ENCODE data around the gene AUTS2.
A peak's percentile ranks its signal among the peaks of the same experiment; 100 is the strongest.
"Not testable (repeated sequence)": the region's sequence is repeated elsewhere in the genome, so short reads cannot be mapped to it uniquely, and the experiment has no call there.

AUTS2 gene

DNA sequence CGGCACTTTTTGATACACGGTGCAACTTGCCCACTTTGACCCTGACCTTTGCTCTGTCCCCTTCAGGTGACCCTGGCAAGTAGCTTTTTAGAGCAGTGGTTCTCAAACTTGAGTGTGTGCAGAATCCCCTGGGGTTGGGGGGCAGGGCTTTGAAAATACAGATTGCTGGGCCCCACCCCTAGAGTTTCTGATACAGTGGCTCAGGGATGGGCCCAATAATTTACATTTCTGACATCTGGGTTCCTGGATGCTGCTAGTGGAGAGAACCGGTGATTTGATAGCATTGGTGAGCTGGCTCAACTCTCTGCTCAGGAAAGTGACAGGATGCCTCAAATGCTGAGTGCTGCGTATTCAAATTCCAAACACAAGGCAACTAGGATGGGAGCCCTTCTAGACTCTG lies 995.9 kb downstream of the AUTS2 start:
- DNase-seq (ENCODE audit: low read depth, low spot score), result no peak

- not testable (repeated sequence) for DNase-seq (ENCODE audit: low read depth, low spot score)
Measured at GRCh38 chr7:70594885-70595284, 996.6 kb downstream of the AUTS2 start.

DNA sequence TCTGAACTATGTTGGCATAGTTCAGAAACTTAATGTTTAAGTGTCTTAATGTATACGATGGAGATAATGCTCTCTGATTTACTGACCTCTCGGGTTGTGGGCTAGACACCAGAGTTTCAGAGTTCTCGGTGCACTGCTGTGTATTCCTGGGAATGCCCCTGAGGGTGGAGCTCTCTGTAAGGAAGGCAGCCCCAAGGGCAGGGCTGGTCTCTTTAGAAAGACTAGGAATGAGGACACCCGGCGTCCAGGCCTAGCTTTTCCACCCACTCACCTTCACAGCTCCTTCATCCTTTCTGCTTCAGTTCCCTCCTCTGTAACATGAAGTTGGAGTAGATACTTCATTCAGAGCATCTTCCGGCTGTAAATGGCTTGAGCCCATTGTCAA lies 997.1 kb downstream of the AUTS2 start:
- no peak for DNase-seq (ENCODE audit: low read depth, low spot score)

- no peak for DNase-seq (ENCODE audit: low read depth, low spot score)
Measured at GRCh38 chr7:70595755-70596597, 997.7 kb downstream of the AUTS2 start.

- DNase-seq (ENCODE audit: low read depth, low spot score), result no peak
Measured at GRCh38 chr7:70596598-70596913, 998.3 kb downstream of the AUTS2 start.

DNA sequence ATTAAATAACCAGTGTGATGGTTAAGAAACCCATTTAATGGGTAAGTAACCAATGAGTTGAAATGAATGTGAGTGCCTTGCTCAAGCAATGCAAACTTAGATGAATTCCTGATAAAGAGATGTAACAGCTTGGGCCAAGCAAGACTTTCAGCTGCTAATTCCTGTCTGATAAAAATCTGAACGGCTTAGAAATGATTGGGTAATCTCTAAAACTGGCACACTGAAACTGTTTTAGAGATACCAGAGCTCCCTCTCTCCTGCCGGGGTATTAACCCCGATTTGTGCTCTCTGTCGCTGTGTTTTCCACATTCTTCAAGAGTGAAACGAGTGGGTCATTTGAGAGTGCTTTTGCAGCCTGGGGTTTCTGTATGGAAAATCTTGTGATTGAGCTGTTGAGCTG lies 998.8 kb downstream of the AUTS2 start:
- no peak for DNase-seq (ENCODE audit: low read depth, low spot score)

DNA sequence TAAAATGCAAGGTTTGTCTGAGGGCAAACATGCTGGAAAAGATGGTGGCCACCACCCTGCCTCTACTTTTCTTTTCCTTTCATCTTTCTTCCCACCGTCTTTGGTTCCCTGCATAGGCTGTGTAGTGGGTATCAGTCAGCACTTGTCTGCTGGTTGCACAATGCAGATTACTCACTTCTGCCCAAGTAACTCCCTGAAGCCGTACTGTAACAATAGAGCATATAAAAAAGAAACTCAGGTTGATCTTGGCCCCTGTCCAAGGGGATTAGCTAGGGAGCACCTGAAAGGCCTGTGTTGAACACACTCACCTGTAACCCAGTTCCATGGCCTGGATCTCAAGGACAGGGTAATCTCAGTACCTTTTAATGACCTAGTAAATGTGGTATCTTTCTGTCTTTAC lies 1000.7 kb downstream of the AUTS2 start:
- no peak for DNase-seq (ENCODE audit: low read depth, low spot score)

DNA sequence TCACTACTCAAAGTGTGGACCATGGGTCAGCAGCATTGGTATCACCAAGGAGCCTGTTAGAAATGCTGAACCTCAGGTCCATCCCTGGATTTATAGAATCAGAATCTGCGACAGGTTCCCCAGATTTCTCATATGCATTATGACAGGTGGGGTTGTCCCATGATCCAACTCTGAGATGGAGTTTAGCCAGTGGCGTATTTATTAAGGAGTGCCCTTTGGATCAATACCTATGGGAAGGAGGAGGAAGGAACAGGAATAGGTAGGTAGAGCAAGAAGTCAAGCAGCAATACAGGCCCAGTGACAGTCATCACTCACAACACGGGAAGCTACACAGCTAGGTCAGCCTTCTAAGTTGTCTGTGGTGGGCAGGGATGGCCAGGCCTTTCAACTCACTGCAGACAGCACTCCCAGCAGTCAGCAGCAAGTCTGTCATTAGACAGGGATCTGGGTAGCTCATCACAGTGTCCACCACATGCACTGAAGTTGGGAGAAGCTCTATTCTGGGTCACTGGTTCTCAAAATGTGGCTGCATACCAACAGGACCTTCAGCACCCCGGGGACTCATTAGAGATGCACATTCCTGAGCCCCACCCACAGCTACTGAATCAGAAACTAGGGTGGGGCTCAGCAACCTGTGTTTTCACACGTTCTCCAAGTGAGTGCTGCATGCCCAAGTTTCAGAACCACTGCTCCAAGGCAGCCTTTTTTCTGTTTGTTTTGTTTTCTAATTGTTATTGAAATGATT lies 1001.3 kb downstream of the AUTS2 start:
- no peak for DNase-seq (ENCODE audit: low read depth, low spot score)

DNA sequence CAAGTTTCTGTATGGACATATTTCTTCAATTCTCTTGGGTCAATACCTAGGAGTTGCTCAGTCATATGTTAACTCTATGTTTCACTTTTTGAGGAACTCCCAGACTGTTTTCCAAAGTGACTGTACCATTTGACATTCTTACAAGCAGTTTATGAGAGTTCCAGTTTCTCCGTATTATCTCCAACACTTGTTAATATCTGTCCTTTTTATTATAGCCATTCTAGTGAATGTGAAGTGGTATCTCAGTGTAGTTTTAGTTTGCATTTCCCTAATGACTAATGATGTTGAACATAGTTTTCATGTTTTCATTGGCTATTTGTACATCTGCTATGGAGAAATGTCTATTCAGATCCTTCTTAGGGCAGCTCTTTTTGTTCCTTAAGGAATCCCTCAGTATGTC lies 1002.7 kb downstream of the AUTS2 start:
- DNase-seq (ENCODE audit: low read depth, low spot score), result no peak

DNA sequence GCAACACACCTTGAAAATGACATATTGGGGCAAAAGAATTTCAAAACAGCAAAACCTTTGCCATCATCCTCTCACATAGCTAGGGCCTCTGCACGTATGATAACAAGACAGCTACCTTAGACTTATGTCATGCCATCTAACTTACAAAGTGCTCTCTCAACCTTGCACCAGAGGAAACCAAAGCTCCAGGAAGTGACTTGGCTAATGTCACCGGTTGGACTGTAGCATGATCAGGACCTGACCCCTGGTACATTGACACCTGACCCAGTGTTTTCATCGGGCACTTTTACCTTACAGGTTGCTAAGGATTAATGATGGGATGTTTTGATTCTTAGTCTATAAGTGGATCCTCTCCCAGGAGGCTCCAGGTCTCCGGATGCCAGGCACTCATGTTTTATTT lies 1003.8 kb downstream of the AUTS2 start:
- DNase-seq (ENCODE audit: low read depth, low spot score), result no peak

GRCh38 chr7:70607281-70607680 lies 1009.0 kb downstream of the AUTS2 start:
- DNase-seq (ENCODE audit: low read depth, low spot score), result no peak

- no peak for DNase-seq (ENCODE audit: low read depth, low spot score)
Measured at GRCh38 chr7:70607759-70608158, 1009.5 kb downstream of the AUTS2 start.

DNA sequence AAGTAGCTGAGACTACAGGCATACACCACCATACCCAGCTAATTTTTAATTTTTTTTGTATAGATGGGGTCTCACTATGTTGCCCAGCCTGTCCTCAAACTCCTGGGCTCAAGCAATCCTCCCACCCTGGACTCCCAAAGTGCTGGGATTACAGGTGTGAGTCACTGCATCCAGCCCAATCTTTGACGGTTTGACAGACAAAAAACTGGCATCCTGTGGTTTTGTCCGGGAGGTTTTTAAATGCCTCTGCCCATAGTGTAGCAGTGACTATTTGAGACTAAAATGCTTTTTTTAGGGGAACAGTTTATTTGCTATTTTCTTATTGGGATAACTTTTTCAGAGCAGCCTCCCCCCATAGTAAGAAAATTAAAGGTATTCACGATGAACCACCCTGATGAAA lies 1010.0 kb downstream of the AUTS2 start:
- no peak for DNase-seq (ENCODE audit: low read depth, low spot score)

- no peak for DNase-seq (ENCODE audit: low read depth, low spot score)
Measured at GRCh38 chr7:70612811-70613210, 1014.5 kb downstream of the AUTS2 start.

DNA sequence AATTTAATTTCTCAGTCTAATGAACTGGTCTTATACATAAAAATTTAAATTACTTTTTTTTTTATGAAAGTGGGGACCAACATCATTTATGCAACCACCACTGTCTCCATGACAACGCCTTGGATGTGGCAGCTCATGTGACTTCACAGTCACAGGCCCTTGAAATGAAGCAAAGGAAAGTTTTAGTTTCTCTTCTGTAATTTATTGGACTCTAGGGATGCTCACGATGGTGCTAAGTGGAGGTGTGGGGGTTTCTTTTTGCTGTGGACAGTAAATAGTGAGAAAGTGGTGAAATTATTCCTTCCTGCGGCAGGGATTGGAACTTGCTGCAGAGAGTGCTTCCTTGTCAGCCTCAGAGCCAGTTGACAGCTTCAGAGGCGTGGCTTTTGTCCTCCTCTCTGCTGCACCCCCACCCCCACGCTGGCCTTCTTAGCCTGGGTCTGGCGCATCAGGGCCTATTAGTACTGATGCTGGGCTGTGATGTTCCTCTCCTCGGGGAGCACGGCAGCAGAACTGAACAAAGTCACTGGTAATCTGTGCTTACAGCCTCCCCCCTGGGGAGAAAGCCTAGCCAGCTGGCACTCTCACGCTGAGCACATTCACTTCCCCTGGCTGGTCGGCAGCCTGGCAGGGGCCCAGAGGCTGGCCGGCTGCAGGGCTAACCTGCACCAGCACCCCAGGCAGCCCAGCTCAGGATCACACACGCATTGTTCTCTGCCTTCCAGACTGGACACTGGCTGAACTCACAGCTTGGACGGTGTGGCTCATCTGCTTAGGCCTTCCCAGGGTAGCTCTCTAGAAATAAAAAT lies 1016.2 kb downstream of the AUTS2 start:
- peak; percentile 23 for DNase-seq (ENCODE audit: low read depth, low spot score)

DNA sequence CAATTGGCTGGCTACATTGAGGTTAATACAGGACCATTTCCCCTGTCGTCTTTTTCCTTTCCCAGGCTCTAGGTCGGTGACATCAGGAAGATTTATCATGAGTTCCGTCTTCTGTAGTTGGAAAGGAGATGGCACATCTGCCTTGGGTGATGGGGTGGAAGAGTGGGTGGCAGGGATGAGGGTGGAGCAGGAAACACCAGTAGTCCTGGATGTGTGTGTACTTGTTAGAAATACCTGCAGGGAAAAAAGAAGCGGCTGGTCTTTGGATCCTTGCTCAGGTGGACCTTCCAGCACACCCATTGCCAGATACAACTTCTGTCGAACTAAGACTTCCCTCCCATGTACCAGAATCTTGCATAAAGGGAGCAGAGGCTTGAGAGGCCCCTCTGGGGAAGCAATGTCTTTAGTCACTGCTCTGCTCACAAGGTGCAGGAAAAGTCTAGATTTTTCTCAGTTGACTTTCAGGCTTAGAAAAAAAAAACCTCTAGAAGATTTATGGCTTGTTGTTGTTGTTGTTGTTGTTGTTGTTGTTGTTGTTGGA lies 1016.9 kb downstream of the AUTS2 start:
- no peak for DNase-seq (ENCODE audit: low read depth, low spot score)

DNA sequence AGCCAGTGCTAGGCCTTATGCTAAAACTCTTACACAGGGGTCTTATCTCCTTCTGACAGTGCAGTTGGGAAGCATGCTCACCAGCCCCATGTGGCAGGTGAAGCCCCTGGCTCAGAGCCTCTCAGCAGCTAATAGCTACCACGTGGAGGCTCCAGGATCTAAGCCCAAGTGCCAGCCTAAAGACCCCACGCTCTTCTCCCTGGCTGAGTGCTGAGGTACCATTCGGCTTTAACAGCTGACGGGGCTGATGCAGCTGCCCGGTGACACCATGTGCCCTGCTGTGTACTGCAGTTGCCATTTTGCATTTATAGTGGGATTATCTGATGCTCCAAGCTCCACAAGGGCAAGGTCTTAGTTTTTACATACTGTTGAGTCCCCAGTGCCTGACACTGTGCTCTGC lies 1017.9 kb downstream of the AUTS2 start:
- DNase-seq (ENCODE audit: low read depth, low spot score), result no peak

GRCh38 chr7:70616821-70617220 lies 1018.5 kb downstream of the AUTS2 start:
- DNase-seq (ENCODE audit: low read depth, low spot score), result no peak

- DNase-seq (ENCODE audit: low read depth, low spot score), result no peak
Measured at GRCh38 chr7:70618020-70618551, 1019.8 kb downstream of the AUTS2 start.

GRCh38 chr7:70619130-70619529 lies 1020.9 kb downstream of the AUTS2 start:
- DNase-seq (ENCODE audit: low read depth, low spot score), result no peak

GRCh38 chr7:70619659-70620058 lies 1021.4 kb downstream of the AUTS2 start:
- no peak for DNase-seq (ENCODE audit: low read depth, low spot score)
